ENCODE measurements around the gene CNTLN.

The CNTLN gene

DNA sequence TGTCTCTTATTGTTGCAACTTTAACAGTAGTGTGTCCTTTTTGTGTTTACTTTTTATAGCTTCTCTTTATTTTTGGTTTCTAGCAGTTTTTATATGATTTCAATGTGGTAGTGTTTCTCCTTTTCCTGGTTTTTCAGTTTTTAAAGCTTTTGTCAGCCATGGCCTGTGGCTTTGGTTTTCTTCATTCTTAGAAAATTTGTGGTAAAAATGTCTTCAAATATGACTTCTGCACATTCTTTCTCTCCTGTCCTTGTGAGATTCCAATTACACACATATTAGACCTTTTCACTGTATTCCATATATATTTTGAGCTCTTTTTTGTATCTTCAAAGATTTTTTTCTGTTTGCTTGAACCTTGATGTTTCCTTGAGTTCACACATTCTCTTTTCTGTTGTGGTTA lies 180.5 kb downstream of the CNTLN start:
- H3K4me3 ChIP-seq (ENCODE audit: low read depth, low read length) = no peak overlapping the region
- TF ChIP-seq, protein P1, sequence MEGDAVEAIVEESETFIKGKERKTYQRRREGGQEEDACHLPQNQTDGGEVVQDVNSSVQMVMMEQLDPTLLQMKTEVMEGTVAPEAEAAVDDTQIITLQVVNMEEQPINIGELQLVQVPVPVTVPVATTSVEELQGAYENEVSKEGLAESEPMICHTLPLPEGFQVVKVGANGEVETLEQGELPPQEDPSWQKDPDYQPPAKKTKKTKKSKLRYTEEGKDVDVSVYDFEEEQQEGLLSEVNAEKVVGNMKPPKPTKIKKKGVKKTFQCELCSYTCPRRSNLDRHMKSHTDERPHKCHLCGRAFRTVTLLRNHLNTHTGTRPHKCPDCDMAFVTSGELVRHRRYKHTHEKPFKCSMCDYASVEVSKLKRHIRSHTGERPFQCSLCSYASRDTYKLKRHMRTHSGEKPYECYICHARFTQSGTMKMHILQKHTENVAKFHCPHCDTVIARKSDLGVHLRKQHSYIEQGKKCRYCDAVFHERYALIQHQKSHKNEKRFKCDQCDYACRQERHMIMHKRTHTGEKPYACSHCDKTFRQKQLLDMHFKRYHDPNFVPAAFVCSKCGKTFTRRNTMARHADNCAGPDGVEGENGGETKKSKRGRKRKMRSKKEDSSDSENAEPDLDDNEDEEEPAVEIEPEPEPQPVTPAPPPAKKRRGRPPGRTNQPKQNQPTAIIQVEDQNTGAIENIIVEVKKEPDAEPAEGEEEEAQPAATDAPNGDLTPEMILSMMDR (IDR thresholded peaks at IDR 0.05; ENCODE audit: low read depth, low read length) = no peak

DNA sequence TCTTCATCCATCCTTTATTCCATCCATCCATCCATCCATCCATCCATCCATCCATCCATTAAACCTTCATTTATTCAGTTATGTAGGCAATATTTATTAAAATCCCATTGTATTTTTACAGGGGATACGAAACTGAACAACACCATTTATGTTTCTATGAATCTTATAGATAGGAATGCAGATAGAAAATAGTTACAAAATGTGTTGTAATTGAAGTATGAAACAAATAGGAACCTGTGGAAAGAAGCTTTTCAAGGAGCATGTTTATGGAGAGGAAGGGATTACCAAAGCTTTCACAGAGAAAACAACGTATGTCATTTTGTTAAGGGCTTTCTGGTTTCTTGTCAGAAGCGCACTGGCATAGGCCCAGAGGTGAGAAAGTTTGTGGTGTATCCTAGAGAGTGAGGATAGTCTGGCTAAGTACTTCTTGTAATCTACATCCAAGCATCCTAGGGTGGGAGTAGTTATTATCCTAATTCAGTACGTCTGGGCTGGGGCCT lies 184.0 kb downstream of the CNTLN start:
- TF ChIP-seq, protein P1 (IDR thresholded peaks at IDR 0.05; ENCODE audit: low read depth, low read length) = no peak
- no peak overlapping the region for H3K4me3 ChIP-seq (ENCODE audit: low read depth, low read length)

DNA sequence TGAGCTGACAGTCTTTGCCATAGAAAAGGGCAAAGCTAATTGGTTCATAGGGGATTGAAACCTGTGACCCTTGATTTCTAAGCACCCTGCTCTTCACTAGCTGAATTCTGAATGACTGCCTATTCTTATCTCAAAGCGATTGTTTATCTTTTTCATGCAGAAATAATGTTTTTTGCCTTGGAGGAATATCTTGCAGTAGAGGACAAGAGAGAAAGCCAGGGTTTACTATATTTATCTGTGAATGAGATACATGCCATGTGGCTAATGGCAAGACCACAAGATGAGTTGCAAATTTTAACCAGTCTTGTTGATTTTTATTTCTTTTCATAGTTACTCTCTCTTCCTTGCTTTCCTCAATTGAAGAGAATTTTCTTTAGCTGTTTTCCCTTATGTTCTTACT lies 185.0 kb downstream of the CNTLN start:
- H3K4me3 ChIP-seq (ENCODE audit: low read depth, low read length) = no peak overlapping the region
- TF ChIP-seq, protein P1 (IDR thresholded peaks at IDR 0.05; ENCODE audit: low read depth, low read length) = no peak

DNA sequence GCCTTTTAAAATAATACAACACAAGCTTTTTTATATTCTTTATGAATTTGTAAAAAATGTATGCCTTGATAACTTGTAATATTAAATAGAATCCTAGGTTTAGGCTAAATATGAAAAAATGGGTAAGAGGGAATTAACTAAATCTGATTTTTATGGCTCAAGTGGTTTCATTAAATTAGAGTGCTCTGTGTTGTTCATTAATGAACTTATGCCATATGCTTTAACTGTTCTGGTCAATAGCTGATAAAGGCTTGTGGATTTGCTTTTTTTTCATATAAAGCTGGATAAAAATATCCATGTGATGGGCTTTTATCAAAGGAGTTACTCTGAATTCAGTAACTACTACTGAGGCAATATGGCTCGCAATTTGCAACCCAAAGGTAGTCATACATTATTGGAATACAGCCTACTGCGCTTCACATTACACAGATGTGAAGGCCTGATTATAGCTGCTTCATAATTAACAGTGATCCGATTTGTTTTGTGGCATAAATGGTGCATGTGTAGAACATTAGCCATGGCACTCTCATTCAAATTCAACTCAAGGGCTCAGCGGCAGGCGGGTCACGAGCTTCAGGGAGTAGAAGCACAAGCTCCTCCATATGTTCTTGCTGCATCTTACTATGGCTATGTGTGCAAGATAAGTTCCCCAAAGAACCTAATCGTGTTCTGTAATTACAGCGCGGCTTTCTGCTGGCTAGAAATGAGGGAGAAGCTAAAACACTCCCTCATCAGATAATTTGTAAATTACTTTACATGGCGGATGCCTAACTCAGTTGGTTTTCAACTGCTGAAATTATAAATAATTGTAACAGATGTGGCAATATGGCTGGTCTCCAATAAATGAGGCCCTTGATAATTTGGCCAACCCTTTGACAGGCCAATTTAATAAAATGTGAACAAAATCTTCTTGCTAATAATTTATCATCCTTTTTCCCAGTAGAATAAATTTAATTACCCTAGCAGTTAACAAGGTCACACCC lies 188.3 kb downstream of the CNTLN start:
- TF ChIP-seq, protein P1 (IDR thresholded peaks at IDR 0.05; ENCODE audit: low read depth, low read length) = no peak
- H3K4me3 ChIP-seq (ENCODE audit: low read depth, low read length) = no peak overlapping the region

DNA sequence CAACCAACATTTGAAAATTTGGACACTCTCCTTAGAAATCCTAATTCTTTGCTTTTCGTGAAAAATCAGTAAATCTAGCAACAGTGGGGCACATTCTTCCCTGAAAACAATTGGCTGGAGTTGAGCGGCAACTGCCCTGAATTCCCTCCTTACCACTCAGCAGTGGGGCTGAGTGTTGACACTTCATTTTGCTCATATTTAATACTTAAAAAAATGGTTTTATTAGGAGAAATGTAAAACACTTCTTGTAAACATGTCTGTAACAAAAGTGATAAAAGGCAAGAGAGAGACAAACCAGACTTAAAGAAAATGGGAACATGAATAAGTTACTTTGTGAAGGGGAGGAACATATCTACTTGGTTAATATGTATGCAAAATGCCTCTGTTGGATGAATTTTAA lies 193.5 kb downstream of the CNTLN start:
- H3K4me3 ChIP-seq (ENCODE audit: low read depth, low read length) = no peak overlapping the region
- TF ChIP-seq, protein P1 (IDR thresholded peaks at IDR 0.05; ENCODE audit: low read depth, low read length) = no peak

DNA sequence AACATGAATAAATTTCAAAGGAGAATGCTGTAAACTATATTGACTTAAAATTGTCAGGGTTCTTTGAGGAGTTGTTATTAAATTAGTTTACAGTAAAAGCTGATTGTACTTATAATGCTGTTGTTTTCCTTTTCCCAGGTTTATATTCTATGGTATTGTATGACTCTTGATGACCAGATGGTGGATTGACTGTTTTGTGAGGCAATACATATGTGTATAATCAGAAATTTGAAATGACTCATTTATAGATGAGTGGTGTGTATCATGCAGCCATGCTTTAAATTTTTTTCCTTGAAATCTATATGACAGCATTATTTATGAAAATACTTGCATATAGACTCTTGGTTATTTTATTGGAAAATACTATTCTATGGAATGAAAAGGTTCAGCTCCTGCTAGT lies 195.3 kb downstream of the CNTLN start:
- H3K4me3 ChIP-seq (ENCODE audit: low read depth, low read length) = no peak overlapping the region
- TF ChIP-seq, protein P1 (IDR thresholded peaks at IDR 0.05; ENCODE audit: low read depth, low read length) = no peak

DNA sequence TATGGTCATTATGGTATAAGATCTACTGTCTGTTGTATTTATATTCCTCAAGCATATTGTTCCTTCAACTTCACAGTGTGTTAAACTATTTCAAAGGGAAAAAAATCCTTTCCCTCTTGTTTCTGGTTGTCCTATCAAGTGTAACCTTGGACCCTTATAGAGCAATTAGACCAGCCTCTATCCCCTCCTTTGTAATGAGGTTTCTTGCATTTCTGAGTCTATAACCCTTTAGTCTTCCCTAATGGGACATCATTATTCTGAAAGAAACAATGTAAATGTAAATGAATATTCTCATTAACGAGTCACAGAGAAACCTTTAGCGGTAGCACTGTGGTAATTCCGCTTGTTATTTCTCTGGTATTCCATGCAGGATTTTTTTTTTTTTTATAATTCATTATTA lies 197.3 kb downstream of the CNTLN start:
- no peak overlapping the region for H3K4me3 ChIP-seq (ENCODE audit: low read depth, low read length)
- TF ChIP-seq, protein P1 (IDR thresholded peaks at IDR 0.05; ENCODE audit: low read depth, low read length) = no peak

Data from WI38 (cell line).